Activated CD4-positive, alpha-beta T cell treated with anti-CD3 and anti-CD28 coated beads, Interleukin-2, amount 10 ng/mL, durations not matched to agents 24 days and 14 days (primary cell): ENCODE results near the gene SRPK2. TPM values are rescaled to one million over a fixed set of nuclear protein-coding genes. Genes with fewer than 3 reads are reported as not detected.

Source experiments
- DNase-seq: peaks from one replicate; pipeline ENCODE4 v3.0.0; 2022
- H3K27ac Mint-ChIP-seq: one replicate; pipeline ENCODE4 v1.8.0; 2022; ENCODE audit warnings: mild to moderate bottlenecking, mixed read lengths
- H3K27me3 Mint-ChIP-seq: one replicate; pipeline ENCODE4 v1.8.0; 2022; ENCODE audit warnings: mixed read lengths
- H3K36me3 Mint-ChIP-seq: one replicate; pipeline ENCODE4 v1.8.0; 2022; ENCODE audit warnings: low read depth, mild to moderate bottlenecking, mixed read lengths
- H3K4me1 Mint-ChIP-seq: one replicate; pipeline ENCODE4 v1.8.0; 2021; ENCODE audit warnings: mixed read lengths
- H3K4me3 Mint-ChIP-seq: one replicate; pipeline ENCODE4 v1.8.0; 2022; ENCODE audit warnings: mild to moderate bottlenecking, moderate library complexity, mixed read lengths
- H3K9me3 Mint-ChIP-seq: one replicate; pipeline ENCODE4 v1.8.0; 2021; ENCODE audit warnings: mixed read lengths
- intact Hi-C: fragments of 100-400 bp; cut with micrococcal nuclease; formaldehyde crosslinking; loops from one replicate; pipeline ENCODE4 v1.15.1; 2023
- total RNA-seq: library from RNA; stranded (reverse); gene quantifications from 2 replicates; pipeline ENCODE4 v1.2.3, GENCODE V29; 2022

The SRPK2 gene
- total RNA-seq, 1 donor from 2014 or later = 52.3 TPM

- Mint-ChIP-seq H3K4me1 (peaks cover 7% of the 10 kb centered on the region), H3K4me3 (no peak overlapping the region), H3K27ac (no peak overlapping the region), H3K9me3 (no peaks in the 10 kb centered on the region), H3K27me3 (no peaks in the 10 kb centered on the region), H3K36me3 (peaks cover 17% of the 10 kb centered on the region)
- intact Hi-C loops = no loop called here
- DNase-seq = no peak
These were observed 254.6 kb downstream of the SRPK2 start for GRCh38 chr7:105133986-105134655.

- Mint-ChIP-seq H3K27me3 (no peaks in the 10 kb centered on the region), H3K4me1 (peaks cover 7% of the 10 kb centered on the region), H3K9me3 (no peaks in the 10 kb centered on the region), H3K4me3 (no peak overlapping the region), H3K27ac (no peak overlapping the region), H3K36me3 (peaks cover 15% of the 10 kb centered on the region)
- no peak for DNase-seq
- intact Hi-C loops = no loop called here
These were observed 255.4 kb downstream of the SRPK2 start for GRCh38 chr7:105133358-105133757.

- intact Hi-C loops = no loop called here
- H3K27ac Mint-ChIP-seq = no peak overlapping the region
These were observed 255.9 kb downstream of the SRPK2 start for GRCh38 chr7:105132835-105133234.

DNA sequence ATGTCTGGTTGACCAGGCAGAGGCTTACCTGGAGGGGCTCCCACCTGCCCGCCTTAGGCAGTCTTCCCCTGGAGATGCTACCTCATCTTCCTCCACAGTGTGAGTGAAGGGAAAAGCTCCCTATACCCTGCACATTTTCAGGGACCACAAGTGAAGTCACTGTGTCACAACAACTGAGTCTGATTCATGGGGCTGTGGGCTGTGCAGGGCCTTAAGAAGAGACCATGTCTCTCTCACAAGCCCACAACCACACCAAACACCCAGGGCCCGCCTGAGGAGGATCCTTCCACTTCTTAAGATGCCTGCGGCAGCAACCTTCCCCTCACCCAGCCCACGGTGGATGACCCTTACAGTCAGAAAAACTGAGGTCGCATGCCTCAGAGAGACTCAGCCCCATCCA is 256.4 kb downstream of the SRPK2 start:
- no peaks in the 10 kb centered on the region for H3K9me3 Mint-ChIP-seq
- no peaks in the 10 kb centered on the region for H3K27me3 Mint-ChIP-seq
- H3K4me1 Mint-ChIP-seq = peaks cover 8% of the 10 kb centered on the region
- no peak for DNase-seq
- intact Hi-C loops = no loop called here
- peaks cover 11% of the 10 kb centered on the region for H3K36me3 Mint-ChIP-seq
- H3K27ac Mint-ChIP-seq = no peak overlapping the region
- H3K4me3 Mint-ChIP-seq = no peak overlapping the region

More at GRCh38 chr7:105132835-105133234, 255.9 kb downstream of the SRPK2 start:
- Mint-ChIP-seq H3K4me3 (no peak overlapping the region), H3K36me3 (peaks cover 11% of the 10 kb centered on the region), H3K4me1 (peaks cover 7% of the 10 kb centered on the region), H3K27me3 (no peaks in the 10 kb centered on the region), H3K9me3 (no peaks in the 10 kb centered on the region)
- DNase-seq = no peak

DNA sequence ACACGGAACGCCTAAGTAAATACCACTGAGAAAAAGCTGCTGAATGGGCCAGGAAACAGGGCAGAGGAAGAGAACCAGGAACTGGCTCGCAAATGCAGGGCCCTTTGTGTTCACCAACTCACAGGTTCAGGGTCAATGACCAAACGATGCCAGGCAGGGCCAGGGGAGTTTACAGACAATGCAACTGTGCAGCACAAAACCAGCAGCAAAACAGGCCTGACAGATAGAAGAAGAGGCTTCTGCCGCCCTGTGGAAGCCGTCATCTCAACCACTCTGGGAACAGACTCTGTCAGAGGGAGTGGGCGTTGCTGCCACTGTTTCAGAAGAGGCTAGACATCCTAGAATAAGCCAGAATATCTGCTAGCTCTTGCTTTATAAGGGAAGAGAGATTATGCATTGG is 256.8 kb downstream of the SRPK2 start:
- no peaks in the 10 kb centered on the region for H3K27me3 Mint-ChIP-seq
- intact Hi-C loops = no loop called here
- no peak overlapping the region for H3K4me3 Mint-ChIP-seq
- no peaks in the 10 kb centered on the region for H3K9me3 Mint-ChIP-seq
- no peak for DNase-seq
- peaks cover 12% of the 10 kb centered on the region for H3K36me3 Mint-ChIP-seq
- H3K27ac Mint-ChIP-seq = no peak overlapping the region
- H3K4me1 Mint-ChIP-seq = peaks cover 12% of the 10 kb centered on the region

DNA sequence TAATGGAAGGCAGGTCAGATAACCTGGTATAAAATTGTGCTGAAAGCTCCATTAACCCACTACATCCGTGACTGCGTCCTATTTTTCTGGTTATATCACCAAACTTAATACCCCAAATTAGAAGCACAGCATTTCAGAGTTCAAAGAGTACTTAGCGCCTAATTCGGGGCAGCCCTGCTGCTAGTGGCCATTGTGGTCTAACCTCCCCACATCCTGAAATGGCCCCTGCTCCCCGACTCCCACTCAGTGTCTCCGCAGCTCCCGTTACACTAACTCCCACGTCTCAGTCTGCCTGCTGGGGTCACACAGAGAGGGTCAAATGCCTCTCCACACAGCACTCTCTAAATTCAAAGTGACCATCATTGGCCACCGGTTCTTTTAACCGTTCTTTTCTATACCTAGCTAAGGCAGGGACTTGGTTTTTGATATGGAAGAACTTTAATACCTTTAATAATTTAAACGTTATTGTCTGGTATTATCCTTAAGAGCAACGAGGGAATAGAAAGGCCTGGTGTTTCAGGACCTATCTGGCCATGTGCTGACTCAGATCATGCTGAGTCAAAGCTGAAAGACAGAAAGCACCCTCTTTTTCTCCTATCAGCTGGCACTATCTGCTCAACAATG is 257.6 kb downstream of the SRPK2 start:
- H3K9me3 Mint-ChIP-seq = no peaks in the 10 kb centered on the region
- no peak for DNase-seq
- peaks cover 16% of the 10 kb centered on the region for H3K4me1 Mint-ChIP-seq
- H3K27me3 Mint-ChIP-seq = no peaks in the 10 kb centered on the region
- intact Hi-C loops = no loop called here
- peaks cover 15% of the 10 kb centered on the region for H3K36me3 Mint-ChIP-seq
- H3K27ac Mint-ChIP-seq = peak overlapping the region; percentile 56
- no peak overlapping the region for H3K4me3 Mint-ChIP-seq

- DNase-seq = no peak
- H3K9me3 Mint-ChIP-seq = no peaks in the 10 kb centered on the region
- H3K36me3 Mint-ChIP-seq = peaks cover 20% of the 10 kb centered on the region
- no peaks in the 10 kb centered on the region for H3K27me3 Mint-ChIP-seq
- no peak overlapping the region for H3K4me3 Mint-ChIP-seq
- H3K4me1 Mint-ChIP-seq = peaks cover 20% of the 10 kb centered on the region
- intact Hi-C loops = no loop called here
- H3K27ac Mint-ChIP-seq = no peak overlapping the region
These were observed 258.1 kb downstream of the SRPK2 start for GRCh38 chr7:105130580-105130979.

GRCh38 chr7:105130048-105130447 is 258.7 kb downstream of the SRPK2 start:
- peaks cover 20% of the 10 kb centered on the region for H3K4me1 Mint-ChIP-seq
- intact Hi-C loops = no loop called here
- H3K27ac Mint-ChIP-seq = peak overlapping the region; percentile 32

GRCh38 chr7:105127179-105127578 is 261.5 kb downstream of the SRPK2 start:
- no peaks in the 10 kb centered on the region for H3K27me3 Mint-ChIP-seq
- no peak for DNase-seq
- peaks cover 22% of the 10 kb centered on the region for H3K4me1 Mint-ChIP-seq
- peaks cover 26% of the 10 kb centered on the region for H3K36me3 Mint-ChIP-seq
- no peaks in the 10 kb centered on the region for H3K9me3 Mint-ChIP-seq
- peak overlapping the region; percentile 40 for H3K27ac Mint-ChIP-seq
- H3K4me3 Mint-ChIP-seq = no peak overlapping the region
- intact Hi-C loops = no loop called here

More at GRCh38 chr7:105130048-105130447, 258.7 kb downstream of the SRPK2 start:
- DNase-seq = no peak
- Mint-ChIP-seq H3K4me3 (no peak overlapping the region), H3K9me3 (no peaks in the 10 kb centered on the region), H3K27me3 (no peaks in the 10 kb centered on the region), H3K36me3 (peaks cover 23% of the 10 kb centered on the region)

DNA sequence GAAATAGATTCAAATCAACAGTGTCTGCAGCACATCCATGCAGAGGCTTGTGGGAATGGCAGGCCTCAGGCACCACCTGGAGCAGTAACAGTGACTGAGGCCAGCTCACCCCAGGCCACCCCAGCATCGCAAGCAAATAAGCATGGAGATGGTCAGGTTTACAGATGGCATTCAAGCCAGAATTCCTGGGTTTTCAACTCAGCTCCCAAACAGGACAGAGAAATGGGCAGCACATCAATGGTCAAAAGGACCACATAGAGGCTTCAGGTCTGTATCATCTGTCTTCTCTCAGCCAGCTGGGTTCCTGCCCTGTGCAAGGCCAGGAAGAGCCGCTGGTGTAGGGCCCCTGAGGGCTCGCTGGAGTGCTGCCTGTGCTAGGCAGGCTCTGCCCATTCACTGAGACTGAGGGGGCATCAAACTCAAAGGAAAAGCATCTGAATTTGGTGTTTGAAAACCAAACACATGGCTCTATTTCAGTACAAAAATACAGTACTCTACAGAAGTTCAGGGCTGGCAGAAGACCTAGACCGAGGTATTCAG is 262.2 kb downstream of the SRPK2 start:
- H3K4me3 Mint-ChIP-seq = no peak overlapping the region
- peaks cover 23% of the 10 kb centered on the region for H3K36me3 Mint-ChIP-seq
- no peak overlapping the region for H3K27ac Mint-ChIP-seq
- no peaks in the 10 kb centered on the region for H3K9me3 Mint-ChIP-seq
- H3K4me1 Mint-ChIP-seq = peaks cover 18% of the 10 kb centered on the region
- H3K27me3 Mint-ChIP-seq = no peaks in the 10 kb centered on the region
- intact Hi-C loops = no loop called here
- DNase-seq = no peak

- Mint-ChIP-seq H3K4me1 (peaks cover 17% of the 10 kb centered on the region), H3K9me3 (no peaks in the 10 kb centered on the region), H3K4me3 (no peak overlapping the region), H3K27ac (no peak overlapping the region), H3K36me3 (peaks cover 23% of the 10 kb centered on the region), H3K27me3 (no peaks in the 10 kb centered on the region)
- intact Hi-C loops = no loop called here
- DNase-seq = no peak
These were observed 263.0 kb downstream of the SRPK2 start for GRCh38 chr7:105125745-105126144.

GRCh38 chr7:105122619-105123018 is 266.1 kb downstream of the SRPK2 start:
- Mint-ChIP-seq H3K9me3 (no peaks in the 10 kb centered on the region), H3K36me3 (peaks cover 23% of the 10 kb centered on the region), H3K4me3 (no peak overlapping the region), H3K27ac (no peak overlapping the region), H3K4me1 (peaks cover 17% of the 10 kb centered on the region), H3K27me3 (no peaks in the 10 kb centered on the region)
- intact Hi-C loops = no loop called here
- no peak for DNase-seq

DNA sequence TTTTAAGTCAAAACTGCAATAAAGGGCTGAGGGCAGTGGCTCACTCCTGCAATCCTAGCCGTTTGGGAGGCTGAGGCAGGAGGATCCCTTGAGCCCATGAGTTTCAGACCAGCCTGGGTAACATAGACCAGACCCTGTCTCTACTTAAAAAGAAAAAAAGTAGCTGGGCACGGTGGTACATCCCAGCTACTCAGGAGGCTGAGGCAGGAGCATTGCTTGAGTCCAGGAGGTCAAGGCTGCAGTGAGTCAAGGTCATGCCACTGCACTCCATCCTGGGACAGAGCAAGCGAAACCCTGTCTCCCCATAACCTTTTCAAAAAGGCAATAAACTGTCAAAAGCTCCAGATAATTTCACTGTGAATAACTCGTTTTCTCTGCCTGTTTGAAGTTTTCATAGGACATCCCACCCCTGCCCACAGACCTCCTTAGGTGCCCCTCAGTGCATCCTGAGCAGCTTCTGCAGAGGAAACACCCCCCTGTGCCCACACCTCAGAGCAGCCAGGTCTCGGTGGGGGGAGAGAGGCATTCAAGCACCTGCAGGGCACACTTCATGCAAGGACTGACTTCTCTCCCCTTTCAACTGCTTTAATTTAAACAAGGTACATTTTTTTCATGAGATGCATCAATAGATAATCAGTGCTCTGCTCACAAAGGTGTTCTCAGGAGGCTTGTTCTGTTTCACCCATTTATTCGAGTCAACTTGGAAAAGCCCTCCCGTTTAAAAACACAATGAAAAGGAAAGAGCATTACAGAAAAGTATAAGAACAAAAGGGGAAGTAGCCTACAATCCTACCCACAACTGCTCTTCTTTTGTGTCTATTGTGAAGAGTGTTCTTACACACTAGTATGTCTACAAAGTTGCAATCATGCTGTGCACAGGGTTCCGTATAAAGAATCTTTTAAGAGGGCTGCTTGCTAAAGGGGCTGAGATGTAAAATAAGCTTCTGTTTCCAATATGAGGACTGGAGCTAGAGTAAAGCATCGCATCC is 269.8 kb downstream of the SRPK2 start:
- no peaks in the 10 kb centered on the region for H3K9me3 Mint-ChIP-seq
- peaks cover 36% of the 10 kb centered on the region for H3K36me3 Mint-ChIP-seq
- DNase-seq = no peak
- intact Hi-C loops = no loop called here
- H3K27ac Mint-ChIP-seq = no peak overlapping the region
- H3K4me1 Mint-ChIP-seq = peaks cover 6% of the 10 kb centered on the region
- no peaks in the 10 kb centered on the region for H3K27me3 Mint-ChIP-seq
- no peak overlapping the region for H3K4me3 Mint-ChIP-seq
